ENCODE results near the gene UNC13D. TPM values are rescaled to one million over a fixed set of nuclear protein-coding genes. Genes with fewer than 3 reads are reported as not detected.
A peak's percentile ranks its signal among the peaks of the same experiment; 100 is the strongest.
"Not testable (repeated sequence)": the region's sequence is repeated elsewhere in the genome, so short reads cannot be mapped to it uniquely, and the experiment has no call there.

UNC13D gene
- total RNA-seq, 1 donor from 2014 or later, result 165 TPM

DNA sequence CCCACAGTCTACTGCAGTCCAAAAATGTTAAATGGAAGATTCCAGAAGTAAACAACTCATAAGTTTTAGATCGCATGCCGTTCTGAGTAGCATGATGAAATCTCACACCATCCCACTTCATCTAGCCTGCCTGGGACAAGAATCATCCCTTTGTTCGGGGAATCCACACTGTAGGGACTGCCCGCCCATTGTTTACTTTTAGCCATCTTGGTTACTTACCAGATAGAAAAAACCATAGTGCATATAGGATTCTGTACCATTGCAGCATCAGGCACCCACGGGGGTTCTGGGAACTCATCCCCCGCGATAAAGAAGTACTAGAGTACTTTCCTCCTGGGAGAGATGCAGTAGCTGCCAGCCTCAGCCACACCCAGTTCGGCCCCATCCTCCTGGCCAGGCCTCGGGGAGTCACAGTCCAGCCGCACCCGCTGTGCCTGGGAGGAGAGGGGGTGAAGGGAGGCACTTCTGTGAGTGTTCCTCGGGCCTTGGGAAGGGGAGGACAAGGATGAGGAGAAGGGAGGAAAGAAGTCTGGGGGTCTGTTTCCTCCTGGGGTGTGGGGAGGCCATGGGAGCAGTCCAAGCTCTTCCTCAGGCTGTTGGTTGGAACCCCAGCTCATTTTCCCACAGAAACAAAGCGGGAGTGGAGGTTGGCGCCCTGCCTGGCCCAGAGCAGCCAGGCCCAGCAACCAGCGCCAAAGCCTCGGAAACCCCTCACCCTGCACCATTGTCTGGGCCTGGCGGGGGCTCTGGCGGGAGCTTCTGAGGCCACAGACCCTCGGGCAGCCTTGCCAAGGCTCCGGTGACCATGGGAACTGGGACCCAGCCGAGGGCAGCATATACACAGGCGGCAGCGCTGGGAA is 25.3 kb upstream of the UNC13D start:
- intact Hi-C loops (cut with micrococcal nuclease), result no loop called here
- H3K4me3 Mint-ChIP-seq (ENCODE audit: low read depth), result no peak overlapping the region
- no peaks in the 10 kb centered on the region for H3K9me3 Mint-ChIP-seq
- H3K4me1 Mint-ChIP-seq (ENCODE audit: low read depth), result peaks cover 26% of the 10 kb centered on the region
- H3K36me3 Mint-ChIP-seq (ENCODE audit: low read depth), result no peaks in the 10 kb centered on the region
- H3K27me3 Mint-ChIP-seq (ENCODE audit: low read depth), result no peaks in the 10 kb centered on the region
- no peak for DNase-seq (ENCODE audit: low spot score)
- no peak overlapping the region for H3K27ac Mint-ChIP-seq

DNA sequence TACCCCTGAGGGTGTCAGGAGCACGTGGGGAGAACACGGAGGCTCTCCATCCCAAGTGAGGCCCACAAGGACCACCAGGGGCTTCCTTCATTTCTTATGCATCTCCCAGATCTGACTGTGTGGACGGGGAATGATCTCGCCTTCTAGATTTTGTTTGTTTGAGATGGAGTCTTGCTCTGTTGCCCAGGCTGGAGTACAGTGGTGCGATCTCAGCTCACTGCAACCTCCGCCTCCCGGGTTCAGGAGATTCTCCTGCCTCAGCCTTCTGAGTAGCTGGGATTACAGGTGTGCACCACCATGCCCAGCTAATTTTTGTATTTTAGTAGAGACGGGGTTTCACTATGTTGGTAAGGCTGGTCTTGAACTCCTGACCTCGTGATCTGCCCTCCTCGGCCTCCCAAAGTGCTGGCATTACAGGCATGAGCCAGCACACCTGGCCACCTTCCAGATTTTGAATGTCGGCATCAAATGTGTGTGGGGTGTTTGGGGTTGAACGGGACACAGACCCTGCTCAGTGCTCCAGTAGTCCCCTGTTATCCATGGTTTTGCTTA is 24.6 kb upstream of the UNC13D start:
- H3K9me3 Mint-ChIP-seq; intact Hi-C loops (cut with micrococcal nuclease); DNase-seq (ENCODE audit: low spot score); H3K4me3 Mint-ChIP-seq (ENCODE audit: low read depth); H3K36me3 Mint-ChIP-seq (ENCODE audit: low read depth); H3K27ac Mint-ChIP-seq; H3K27me3 Mint-ChIP-seq (ENCODE audit: low read depth): not testable (repeated sequence)
- H3K4me1 Mint-ChIP-seq (ENCODE audit: low read depth), result peaks cover 33% of the 10 kb centered on the region

DNA sequence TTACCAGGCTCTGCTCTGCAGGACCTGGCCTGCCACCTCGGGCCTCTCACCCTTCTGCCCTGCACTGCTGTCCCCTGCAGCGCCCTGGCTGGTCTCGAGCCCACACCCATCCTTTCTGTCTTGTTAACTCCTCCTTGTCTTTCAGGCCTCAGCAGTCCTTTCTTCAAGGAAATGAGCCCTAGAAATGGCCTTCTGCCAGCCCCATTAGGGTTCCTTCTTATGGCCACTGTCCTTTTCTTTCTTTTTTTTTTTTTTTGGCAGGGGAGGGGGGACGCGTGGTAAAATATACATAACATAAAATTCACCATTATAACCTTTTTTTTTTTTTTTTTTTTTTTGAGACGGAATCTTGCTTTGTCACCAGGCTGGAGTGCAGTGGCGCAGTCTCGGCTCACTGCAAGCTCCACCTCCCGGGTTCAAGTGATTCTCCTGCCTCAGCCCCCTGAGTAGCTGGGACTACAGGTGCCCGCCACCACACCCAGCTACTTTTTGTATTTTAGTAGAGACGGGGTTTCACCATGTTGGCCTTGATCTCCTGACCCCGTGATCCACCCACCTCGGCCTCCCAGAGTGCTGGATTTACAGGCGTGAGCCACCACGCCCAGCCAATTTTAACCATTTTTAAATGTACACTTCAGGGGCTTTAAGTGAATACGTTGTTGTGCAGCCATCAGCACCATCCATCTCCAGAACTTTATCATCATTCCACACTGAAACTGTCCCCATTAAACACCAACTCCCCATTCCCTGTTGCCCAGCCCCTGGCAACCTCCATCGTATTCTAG is 21.4 kb upstream of the UNC13D start:
- H3K9me3 Mint-ChIP-seq; DNase-seq (ENCODE audit: low spot score); H3K36me3 Mint-ChIP-seq (ENCODE audit: low read depth); intact Hi-C loops (cut with micrococcal nuclease); H3K27me3 Mint-ChIP-seq (ENCODE audit: low read depth); H3K4me3 Mint-ChIP-seq (ENCODE audit: low read depth): not testable (repeated sequence)
- H3K4me1 Mint-ChIP-seq (ENCODE audit: low read depth), result peaks cover 22% of the 10 kb centered on the region
- H3K27ac Mint-ChIP-seq, result peak overlapping the region; percentile 52

DNA sequence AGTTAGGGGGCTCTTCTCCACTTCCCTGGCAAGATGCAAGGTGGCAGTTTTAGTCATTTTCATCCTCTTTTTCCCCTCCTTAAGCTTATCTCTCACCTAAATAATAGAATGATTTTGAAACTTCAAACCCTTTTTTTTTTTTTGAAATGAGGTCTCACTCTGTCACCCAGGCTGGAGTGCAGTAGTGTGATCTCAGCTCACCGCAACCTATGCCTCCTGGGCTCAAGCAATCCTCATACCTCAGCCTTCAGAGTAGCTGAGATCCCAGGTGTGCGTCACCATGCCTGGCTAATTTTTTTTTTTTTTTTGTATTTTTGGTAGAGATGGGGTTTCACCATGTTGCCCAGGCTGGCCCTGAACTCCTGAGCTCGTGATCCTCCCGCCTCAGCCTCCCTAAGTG is 20.7 kb upstream of the UNC13D start:
- peaks cover 22% of the 10 kb centered on the region for H3K4me1 Mint-ChIP-seq (ENCODE audit: low read depth)
- peak overlapping the region; percentile 82 for H3K27ac Mint-ChIP-seq
- intact Hi-C loops (cut with micrococcal nuclease), result loop anchor here (1.0 kb wide), 1 partner anchor 10 kb away; the partner anchor contains the start of gene WBP2
- DNase-seq (ENCODE audit: low spot score); H3K27me3 Mint-ChIP-seq (ENCODE audit: low read depth); H3K9me3 Mint-ChIP-seq; H3K36me3 Mint-ChIP-seq (ENCODE audit: low read depth): not testable (repeated sequence)
- peak overlapping the region; percentile 37 for H3K4me3 Mint-ChIP-seq (ENCODE audit: low read depth)

DNA sequence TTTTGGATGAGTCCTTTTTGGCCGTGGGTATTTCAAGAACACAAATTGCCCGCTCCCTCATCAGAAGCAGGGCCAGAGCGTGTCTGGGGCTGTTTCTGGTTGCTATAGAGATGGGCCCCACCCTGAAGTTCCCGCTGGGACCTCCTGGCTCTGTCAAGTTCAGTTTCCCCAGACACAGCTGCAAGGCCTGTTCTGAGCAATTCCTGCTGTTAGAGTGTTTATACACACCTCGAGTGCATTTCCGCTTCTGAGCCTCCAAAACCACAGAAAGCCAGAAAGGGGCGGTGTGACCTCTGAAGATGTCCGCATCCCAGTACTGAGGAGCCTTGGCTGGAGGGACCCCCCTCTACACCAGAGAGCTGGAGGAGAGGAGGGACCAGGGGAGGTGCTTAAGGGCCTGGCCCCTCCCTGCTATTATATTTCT is 20.3 kb upstream of the UNC13D start:
- intact Hi-C loops (cut with micrococcal nuclease), result loop anchor here (1.0 kb wide), 1 partner anchor 9 kb away; the partner anchor contains the start of gene WBP2
- no peaks in the 10 kb centered on the region for H3K9me3 Mint-ChIP-seq
- H3K4me1 Mint-ChIP-seq (ENCODE audit: low read depth), result peaks cover 22% of the 10 kb centered on the region
- no peak overlapping the region for H3K4me3 Mint-ChIP-seq (ENCODE audit: low read depth)
- peak; percentile 59 for DNase-seq (ENCODE audit: low spot score)
- H3K36me3 Mint-ChIP-seq (ENCODE audit: low read depth), result no peaks in the 10 kb centered on the region
- H3K27me3 Mint-ChIP-seq (ENCODE audit: low read depth), result no peaks in the 10 kb centered on the region
- peak overlapping the region; percentile 82 for H3K27ac Mint-ChIP-seq

DNA sequence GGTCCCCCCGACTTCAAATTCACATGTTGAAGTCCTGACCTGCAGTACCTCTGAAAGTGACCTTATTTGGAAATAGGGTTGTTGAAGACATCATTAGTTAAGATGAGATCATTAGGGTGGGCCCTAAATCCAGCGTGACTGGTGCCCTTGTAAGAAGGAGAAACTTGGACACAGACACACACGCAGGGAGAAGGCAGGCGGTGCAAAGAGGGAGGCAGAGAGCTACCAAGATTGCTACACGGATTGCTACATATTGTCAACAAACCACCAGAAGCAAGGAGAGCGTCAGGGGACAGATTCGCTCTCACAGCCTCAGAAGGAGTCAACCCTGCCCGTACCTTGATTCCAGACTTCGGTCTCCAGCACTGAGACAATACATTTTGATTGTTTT is 17.7 kb upstream of the UNC13D start:
- H3K27ac Mint-ChIP-seq, result peak overlapping the region; percentile 51

DNA sequence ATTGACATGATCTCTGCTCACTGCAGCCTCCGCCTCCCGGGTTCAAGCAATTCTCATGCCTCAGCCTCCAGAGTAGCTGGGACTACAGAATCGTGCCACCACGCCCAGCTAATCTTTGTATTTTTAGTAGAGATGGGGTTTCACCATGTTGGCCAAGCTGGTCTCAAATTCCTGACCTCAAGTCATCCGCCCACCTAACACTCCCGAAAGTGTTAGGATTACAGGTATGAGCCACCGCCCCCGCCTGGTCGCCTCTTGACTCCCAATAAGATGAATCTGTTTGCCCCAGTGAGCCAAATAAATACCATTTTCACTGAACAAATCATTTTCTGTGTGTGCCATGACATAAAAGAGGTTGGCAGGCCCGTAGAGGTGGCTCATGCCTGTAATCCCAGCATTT is 15.2 kb upstream of the UNC13D start:
- DNase-seq (ENCODE audit: low spot score); H3K27me3 Mint-ChIP-seq (ENCODE audit: low read depth); H3K36me3 Mint-ChIP-seq (ENCODE audit: low read depth); H3K9me3 Mint-ChIP-seq; H3K4me3 Mint-ChIP-seq (ENCODE audit: low read depth): not testable (repeated sequence)
- peaks cover 23% of the 10 kb centered on the region for H3K4me1 Mint-ChIP-seq (ENCODE audit: low read depth)
- intact Hi-C loops (cut with micrococcal nuclease), result loop anchor here (2.0 kb wide), 1 partner anchor 13 kb away; no protein-coding TSS in a partner anchor
- peak overlapping the region; percentile 38 for H3K27ac Mint-ChIP-seq

More for the DNA sequence above, 17.7 kb upstream of the UNC13D start:
- no peaks in the 10 kb centered on the region for H3K36me3 Mint-ChIP-seq (ENCODE audit: low read depth)
- intact Hi-C loops (cut with micrococcal nuclease), result no loop called here
- H3K4me3 Mint-ChIP-seq (ENCODE audit: low read depth), result no peak overlapping the region
- H3K9me3 Mint-ChIP-seq, result no peaks in the 10 kb centered on the region
- no peaks in the 10 kb centered on the region for H3K27me3 Mint-ChIP-seq (ENCODE audit: low read depth)
- peaks cover 29% of the 10 kb centered on the region for H3K4me1 Mint-ChIP-seq (ENCODE audit: low read depth)
- DNase-seq (ENCODE audit: low spot score), result no peak

DNA sequence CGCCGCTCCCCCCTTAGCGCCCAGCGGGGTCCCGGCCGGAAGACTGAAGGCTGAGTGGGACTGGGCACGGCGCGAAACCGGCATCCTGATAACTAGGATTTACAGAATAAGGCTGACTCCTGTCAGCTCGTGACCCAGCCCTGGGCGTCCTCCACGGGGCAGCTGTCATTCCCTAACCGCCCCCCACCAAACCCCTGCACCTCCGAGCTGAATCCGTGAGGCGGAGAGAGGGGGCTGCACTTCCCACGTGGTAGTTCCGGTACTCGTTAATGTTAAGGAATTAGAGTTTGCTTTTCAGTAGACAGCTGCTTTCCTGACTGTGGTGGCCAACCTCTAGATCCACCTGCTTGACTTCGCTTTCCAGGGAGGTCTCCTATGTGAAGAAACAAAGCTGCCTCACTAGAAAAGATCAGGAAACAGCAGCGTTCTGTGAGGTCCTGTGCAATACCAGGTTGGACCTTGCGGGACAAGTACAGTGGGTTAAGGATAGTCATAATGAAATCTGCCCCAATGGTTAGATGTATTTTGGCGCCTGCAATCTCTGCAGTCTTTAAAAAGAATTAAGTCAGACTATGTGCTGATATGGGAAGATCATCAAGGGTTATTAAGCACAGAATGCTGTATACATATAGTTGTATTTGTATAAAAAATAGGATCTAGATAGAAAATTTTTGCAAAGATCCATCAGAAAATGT is 12.0 kb upstream of the UNC13D start:
- DNase-seq (ENCODE audit: low spot score), result no peak
- H3K4me3 Mint-ChIP-seq (ENCODE audit: low read depth), result no peak overlapping the region
- peaks cover 26% of the 10 kb centered on the region for H3K4me1 Mint-ChIP-seq (ENCODE audit: low read depth)
- H3K9me3 Mint-ChIP-seq, result no peaks in the 10 kb centered on the region
- no peaks in the 10 kb centered on the region for H3K27me3 Mint-ChIP-seq (ENCODE audit: low read depth)
- intact Hi-C loops (cut with micrococcal nuclease), result no loop called here
- H3K27ac Mint-ChIP-seq, result peak overlapping the region; percentile 84
- H3K36me3 Mint-ChIP-seq (ENCODE audit: low read depth), result peaks cover 6% of the 10 kb centered on the region

DNA sequence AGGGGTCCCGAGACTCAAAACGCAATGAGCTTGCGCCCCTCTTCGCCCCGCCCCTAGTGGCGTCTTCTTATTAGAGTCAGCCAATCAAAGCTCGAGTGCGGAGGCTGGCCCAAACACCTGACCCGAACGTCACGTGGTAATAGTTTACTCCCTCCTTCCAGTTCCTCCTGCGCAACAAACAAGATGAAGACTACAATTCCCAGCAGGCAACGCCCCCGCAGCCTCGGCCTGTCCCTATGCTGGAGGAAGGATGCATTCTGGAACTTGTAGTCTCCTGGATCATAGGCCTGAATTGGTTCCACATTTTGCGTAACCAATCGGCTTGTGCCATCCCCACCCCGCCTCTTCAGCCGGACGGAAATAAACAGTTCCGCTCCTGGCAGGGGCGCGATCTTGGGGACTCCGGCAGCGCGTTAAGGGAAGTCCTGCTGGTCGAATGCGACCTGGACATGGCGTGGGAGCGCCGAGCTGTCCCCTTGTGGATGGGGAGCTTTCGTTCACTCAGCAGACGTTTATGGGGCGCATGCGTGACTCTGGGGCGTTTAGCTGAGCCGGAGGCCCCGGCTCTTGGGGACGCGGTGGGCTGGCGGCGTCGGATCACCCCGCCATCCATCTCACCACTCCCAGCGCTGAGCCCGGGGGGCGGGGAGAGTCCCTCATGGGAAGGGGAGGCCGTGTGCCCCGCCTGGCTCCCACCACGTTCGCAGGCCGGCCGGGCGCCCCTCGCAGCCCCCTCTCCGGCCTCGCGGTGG is 11.3 kb upstream of the UNC13D start, which contains the start of gene WBP2:
Gene WBP2 (minus strand): TSS at position 26 of the 752 bp plus-strand sequence. CDS start 38 bp downstream, outside the sequence.
- peaks cover 10% of the 10 kb centered on the region for H3K36me3 Mint-ChIP-seq (ENCODE audit: low read depth)
- peak within 1 kb of the TSS; percentile 84 for H3K27ac Mint-ChIP-seq
- intact Hi-C loops (cut with micrococcal nuclease), result loop anchor here (1.0 to 2.0 kb wide), 6 partner anchors 9 to 76 kb away; partner anchors contain the start of genes MRPL38, UNC13D and UNK
- H3K4me3 Mint-ChIP-seq (ENCODE audit: low read depth), result no peak within 1 kb of the TSS
- H3K4me1 Mint-ChIP-seq (ENCODE audit: low read depth), result peaks cover 26% of the 10 kb centered on the region
- no peaks in the 10 kb centered on the region for H3K27me3 Mint-ChIP-seq (ENCODE audit: low read depth)
- H3K9me3 Mint-ChIP-seq, result no peaks in the 10 kb centered on the region
- peak; percentile 98 for DNase-seq (ENCODE audit: low spot score)

DNA sequence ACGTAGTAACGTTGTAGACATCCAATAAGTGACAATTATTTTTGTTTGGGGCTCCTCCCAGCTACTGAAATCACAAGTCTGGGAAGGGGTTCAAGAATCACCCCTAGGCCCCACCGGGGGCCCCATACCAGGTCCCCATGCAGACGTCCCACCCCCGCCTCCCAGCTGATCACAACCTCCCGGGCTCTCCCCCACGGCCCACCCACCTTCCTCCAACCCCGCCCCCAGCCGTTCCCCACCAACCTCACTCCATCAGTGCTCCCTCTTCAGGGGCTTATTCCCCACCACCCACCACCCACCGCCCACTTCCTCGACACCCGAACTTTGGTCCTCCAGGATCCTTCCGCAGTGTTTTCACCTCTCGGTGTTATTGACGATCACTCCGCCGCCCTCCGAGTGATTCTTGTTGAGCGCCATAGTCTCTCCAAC is 10.7 kb upstream of the UNC13D start:
- Mint-ChIP-seq H3K27ac (no peak overlapping the region), H3K27me3 (ENCODE audit: low read depth) (no peaks in the 10 kb centered on the region), H3K4me1 (ENCODE audit: low read depth) (peaks cover 26% of the 10 kb centered on the region), H3K4me3 (ENCODE audit: low read depth) (no peak overlapping the region), H3K9me3 (no peaks in the 10 kb centered on the region), H3K36me3 (ENCODE audit: low read depth) (peaks cover 10% of the 10 kb centered on the region)
- no peak for DNase-seq (ENCODE audit: low spot score)
- intact Hi-C loops (cut with micrococcal nuclease), result loop anchor here (1.0 to 2.0 kb wide), 6 partner anchors 9 to 76 kb away; partner anchors contain the start of genes MRPL38, UNC13D and UNK

DNA sequence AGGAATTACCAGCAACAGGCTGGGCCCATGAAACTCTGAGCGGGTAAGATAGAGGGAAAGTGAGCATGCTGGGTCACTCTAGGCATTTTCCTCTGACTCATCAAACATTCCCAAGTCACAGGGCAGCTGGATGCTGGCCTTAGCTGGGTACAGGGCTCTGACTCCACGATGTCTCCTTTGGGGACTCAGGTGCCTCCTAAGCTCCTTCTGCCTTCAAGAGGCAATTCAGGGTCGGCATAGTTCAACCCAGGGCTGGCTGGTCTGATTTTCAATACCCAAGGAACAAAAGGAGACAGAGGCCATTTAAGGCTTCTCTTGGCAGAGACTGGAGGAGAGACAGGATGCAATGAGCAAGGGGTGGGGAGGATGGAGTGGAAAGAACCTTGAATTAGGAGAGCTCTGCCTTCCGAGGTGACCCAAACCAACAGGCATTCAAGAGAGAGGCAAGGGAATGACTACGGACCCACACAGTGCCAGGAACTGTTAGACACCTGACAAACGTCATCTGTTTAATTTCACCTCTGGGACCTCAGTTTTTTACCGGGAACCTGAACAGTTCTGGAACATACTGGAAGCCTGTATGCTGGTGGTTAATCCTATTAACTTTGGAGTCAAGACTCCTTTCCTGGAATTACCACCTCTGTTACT is 10.0 kb upstream of the UNC13D start:
- Mint-ChIP-seq H3K36me3 (ENCODE audit: low read depth) (peaks cover 17% of the 10 kb centered on the region), H3K9me3 (no peaks in the 10 kb centered on the region), H3K27me3 (ENCODE audit: low read depth) (no peaks in the 10 kb centered on the region), H3K4me1 (ENCODE audit: low read depth) (peaks cover 26% of the 10 kb centered on the region), H3K4me3 (ENCODE audit: low read depth) (no peak overlapping the region), H3K27ac (no peak overlapping the region)
- intact Hi-C loops (cut with micrococcal nuclease), result loop anchor here (2.0 kb wide), 2 partner anchors 27 to 51 kb away; partner anchors contain the start of gene MRPL38
- no peak for DNase-seq (ENCODE audit: low spot score)

All from activated T-helper 2 cell treated with anti-CD3 and anti-CD28 coated beads, Interferon-gamma antibody, Interleukin-2, Interleukin-4, amounts not matched to agents 10 μg/mL and 5 μg/mL and 100 μg/mL, durations not matched to agents 14 hours and 24 hours and 36 hours (primary cell).